ENCODE data around the gene KHDC1L.
"Not testable (repeated sequence)": the region's sequence is repeated elsewhere in the genome, so short reads cannot be mapped to it uniquely, and the experiment has no call there.

KHDC1L gene, protein sequence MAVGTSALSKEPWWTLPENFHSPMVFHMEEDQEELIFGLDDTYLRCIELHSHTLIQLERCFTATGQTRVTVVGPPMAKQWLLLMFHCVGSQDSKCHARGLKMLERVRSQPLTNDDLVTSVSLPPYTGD

DNA sequence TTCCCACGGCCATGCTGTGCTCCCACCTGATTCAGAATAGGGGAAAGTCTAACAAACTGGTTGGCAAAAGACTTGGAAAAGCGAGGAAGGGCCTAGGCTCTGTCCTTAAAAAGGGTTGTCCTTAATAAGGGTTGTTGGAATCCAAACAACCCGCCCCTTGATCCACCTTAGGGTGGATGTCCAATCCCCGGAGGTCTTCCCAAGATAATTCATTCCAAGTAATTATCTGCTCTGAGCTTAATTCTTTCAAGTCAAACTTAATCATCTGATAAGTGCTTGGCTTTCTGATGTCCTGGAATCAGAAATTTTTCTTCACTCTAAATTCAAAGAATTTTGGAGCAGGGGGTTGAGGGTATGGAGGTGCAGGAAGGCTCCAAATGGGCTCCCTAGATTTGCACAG lies at the start of gene KHDC1L:
Gene KHDC1L, minus strand, starts transcription at position 101 of the 400 bp plus-strand sequence. Its CDS starts 88 bp downstream, at position 13.
- DNase-seq (ENCODE audit: low read depth), result no peak

DNA sequence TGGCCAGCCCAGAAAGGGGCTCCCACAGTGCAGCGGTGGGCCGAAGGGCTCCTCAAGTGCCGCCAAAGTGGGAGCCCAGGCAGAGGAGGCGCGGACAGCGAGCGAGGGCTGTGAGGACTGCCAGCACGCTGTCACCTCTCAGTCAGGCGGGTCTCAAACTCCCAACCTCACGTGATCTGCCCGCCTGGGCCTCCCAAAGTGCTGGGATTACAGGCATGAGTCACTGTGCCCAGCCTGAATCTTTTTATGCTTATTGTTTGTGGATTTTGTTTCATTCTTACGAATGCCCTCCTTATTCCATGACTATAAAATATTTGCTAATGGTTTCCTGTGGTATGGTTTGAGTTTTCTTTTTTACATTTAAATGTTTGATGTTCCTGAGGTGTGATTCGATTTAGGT lies 44.0 kb upstream of the KHDC1L start:
- not testable (repeated sequence) for DNase-seq (ENCODE audit: low read depth)

DNA sequence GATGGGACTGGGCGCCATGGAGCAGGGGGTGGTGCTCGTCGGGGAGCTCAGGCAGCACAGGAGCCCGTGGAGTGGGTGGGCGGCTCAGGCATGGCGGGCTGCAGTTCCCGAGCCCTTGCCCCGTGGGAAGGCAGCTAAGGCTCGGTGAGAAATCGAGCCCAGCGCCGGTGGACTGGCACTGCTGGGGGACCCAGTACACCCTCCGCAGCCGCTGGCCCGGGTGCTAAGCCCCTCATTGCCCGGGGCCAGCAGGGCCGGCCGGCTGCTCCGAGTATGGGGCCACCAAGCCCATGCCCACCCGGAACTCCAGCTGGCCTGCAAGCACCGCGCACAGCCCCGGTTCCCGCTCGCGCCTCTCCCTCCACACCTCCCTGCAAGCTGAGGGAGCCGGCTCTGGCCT lies 43.6 kb upstream of the KHDC1L start:
- not testable (repeated sequence) for DNase-seq (ENCODE audit: low read depth)

DNA sequence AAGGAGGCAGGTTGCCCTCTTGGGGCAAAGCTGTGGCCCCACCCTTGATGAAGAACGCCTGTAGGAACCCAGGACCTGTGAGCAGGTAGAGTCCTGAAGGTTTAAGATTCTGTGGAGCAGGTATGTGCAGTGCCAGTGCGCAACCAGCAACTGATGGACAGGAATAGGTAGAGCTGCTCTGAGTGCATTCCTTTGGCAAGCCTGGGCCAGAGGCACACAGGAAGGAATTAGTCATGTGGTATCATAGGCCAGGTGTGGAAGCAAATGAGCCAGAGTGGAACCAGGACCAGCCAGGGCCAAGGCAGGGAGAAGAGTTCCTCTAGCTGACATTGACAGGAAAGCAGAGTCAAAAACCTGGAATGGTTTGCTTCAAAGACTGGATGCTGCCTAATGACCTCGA lies 39.1 kb upstream of the KHDC1L start:
- DNase-seq (ENCODE audit: low read depth), result no peak

DNA sequence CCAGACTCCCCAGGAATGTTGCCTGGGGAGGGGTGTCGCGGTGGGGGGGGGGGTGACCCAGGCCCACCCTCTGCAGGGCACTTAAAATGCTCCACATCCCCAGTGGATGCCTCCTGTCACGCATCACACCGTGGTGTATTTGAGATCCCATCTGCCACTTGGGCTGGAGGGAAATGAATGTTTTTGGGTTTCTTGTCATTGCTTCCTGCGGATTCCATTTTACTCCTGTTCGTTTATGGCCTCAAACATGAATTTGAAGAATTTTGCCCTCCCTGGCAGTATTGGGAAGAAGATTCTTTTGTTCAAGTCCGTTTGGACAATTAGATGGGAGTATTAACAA lies 38.2 kb upstream of the KHDC1L start:
- no peak for DNase-seq (ENCODE audit: low read depth)

DNA sequence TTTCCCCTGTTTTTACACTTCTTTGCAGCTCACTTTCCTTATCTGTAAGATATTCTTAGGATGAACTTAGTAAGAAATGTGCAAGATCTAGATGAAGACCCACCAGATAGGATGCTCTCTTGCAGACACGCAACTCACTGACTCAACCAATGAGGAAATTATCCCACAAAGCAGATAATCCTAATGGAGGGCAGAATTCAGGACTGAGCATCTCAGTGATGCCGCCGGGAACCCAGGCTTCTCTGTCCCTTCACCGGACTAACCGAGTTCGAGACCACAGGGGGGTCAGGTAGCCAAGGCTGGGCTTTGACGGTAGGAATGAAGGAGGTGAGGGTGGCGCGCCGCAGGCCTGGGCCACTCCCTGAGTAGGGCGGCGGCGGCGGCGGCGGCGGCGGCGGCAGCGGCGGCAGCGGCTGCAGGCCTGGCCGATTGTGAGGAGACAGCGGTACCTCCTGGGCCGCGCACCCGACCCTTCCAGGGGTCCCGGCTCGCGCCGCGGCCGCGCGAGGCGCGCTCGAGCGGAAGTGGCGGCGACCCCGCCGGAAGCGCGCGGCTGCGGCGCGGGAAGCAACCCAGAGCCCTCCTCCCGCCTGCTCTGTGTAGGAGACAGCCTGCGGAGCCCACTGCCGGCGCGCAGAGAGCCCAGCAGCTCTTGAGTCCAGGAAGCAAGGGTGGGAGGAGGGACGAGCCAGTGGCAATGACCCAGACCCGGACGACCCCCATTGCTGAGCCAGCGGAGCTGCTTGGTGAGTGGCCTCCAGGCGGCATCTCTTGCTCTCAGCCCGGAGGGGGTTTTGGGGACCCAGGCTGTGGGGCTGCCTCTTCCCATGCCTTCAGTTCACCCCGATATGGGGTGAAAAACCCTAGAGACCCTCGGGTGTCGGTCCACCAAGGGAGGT lies 37.6 kb upstream of the KHDC1L start, which contains the start of gene KHDC1:
Gene KHDC1, minus strand, starts transcription at position 526 of the 899 bp plus-strand sequence. CDS start 20,679 bp downstream, outside the sequence.
- DNase-seq (ENCODE audit: low read depth), result peak; percentile 14

DNA sequence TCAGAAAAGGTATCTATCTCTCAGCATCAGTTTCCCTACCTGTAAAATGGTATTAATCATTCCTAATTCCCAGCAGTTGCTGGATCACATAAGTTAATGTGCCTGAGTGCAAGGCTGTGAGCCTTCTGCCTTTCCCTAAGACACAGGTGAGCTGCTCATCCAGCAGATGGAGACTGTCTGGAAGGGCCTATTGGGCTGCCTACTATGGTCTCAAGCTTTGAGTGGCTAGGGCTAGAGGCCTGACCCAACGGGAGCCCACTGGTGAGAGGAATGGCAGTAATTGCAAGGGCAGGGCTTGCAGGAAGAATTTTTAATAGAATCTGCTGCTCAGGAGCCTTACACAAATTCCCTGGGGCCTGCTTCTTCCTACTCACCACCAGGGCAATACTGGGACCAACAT lies 33.4 kb upstream of the KHDC1L start:
- DNase-seq (ENCODE audit: low read depth), result no peak

DNA sequence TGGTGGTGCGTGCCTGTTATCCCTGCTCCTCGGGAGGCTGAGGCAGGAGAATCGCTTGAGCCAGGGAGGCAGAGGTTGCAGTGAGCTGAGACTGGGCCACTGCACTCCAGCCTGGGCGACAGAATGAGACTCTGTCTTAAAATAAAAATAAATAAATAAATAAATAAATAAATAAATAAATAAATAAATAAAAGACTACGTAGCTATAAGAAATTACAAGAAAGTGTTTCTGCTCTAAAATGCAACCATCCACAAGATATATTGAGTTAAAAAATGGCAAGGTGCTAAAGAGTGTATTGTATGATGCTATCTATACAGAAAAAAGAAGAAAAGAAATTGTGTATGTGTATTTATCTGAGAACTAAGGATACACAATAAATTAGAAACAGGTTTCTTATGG lies 29.0 kb upstream of the KHDC1L start:
- not testable (repeated sequence) for DNase-seq (ENCODE audit: low read depth)

DNA sequence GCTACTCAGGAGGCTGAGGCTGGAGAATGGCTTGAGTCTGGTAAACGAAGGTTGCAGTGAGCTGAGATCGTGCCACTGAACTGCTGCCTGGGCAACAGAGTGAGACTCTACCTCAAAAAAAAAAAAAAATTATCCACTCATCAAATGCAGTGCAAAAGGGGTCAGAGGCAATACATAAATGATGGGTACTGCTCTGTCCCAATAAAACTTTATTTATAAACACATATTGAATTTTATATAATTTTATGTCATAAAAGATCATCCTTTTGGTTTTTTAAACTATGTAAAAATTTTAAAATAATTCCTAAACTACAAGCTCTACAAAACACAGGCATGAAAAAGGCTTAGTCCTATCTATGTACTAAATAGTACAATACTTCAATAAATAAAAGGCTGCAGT lies 27.4 kb upstream of the KHDC1L start:
- no peak for DNase-seq (ENCODE audit: low read depth)

DNA sequence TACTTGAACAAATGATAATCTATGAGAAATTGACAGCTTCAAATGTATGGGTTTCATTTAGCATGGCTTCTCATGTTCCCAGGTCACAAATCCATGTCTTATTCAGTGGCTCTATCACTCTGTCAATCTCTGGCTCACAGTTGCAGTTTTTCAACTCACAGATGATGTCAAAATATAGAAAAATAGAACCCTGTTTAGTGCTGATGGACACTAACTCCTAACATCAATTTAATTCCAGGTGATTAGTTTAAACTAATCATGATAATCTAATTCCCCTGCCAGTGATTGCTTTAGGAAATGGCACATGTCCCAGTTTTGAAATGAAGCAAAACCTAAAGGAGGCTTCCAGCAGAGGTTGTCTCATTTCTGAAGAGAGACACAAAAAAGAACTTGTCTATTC lies 24.7 kb upstream of the KHDC1L start:
- DNase-seq (ENCODE audit: low read depth), result no peak

DNA sequence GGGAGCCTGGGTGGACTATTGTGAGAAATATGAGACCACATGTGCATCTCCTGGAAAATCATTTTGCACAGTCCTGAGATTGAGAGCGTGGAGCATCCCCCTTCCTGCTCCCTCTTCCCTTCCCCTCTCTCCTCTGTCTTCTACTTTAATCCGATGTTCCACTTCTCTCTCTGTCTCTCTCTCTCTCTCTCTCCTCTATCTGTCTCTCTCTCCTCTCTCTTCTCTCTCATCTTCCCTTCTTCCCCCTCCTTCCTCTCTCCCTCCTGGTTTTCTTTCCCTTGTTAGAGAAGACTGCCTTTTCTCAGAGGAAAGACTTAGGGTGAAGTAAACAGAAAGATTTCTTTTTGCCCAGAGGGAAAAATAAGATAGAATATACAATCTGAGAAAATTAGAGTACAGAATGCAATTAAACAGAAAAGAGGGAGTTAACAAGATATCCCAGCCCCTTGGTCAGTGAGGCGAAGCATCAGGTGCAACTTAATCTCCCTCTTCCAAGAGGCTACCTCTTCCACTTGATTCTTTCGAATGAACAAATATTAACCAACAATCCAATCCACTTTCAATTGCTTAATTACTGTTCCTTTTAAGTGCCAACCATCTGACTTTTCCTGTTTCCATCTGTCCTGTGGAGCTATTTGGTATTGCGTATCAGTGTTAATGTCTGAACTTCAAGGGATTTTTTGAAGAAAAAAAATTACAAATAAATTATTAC lies 23.1 kb upstream of the KHDC1L start:
- DNase-seq (ENCODE audit: low read depth), result no peak

DNA sequence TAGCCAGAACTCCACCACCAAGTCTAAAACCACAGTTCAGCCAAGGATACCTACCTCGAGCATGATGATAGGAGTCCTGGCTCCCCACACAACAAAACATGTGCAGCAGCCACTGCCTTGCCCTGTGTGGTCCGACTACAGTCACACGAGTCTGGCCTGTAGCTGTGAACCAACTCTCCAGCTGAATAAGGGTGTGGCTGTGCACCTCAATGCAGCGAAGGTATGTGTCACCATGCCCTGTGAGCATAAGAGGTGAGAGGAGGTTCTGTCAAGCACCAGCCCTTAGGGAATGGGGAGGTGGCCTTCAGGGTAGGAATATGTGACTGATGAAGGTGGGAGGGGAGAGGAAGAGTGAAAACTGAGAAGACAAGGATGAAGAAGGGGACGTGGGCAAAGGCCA lies 16.7 kb upstream of the KHDC1L start:
- no peak for DNase-seq (ENCODE audit: low read depth)

DNA sequence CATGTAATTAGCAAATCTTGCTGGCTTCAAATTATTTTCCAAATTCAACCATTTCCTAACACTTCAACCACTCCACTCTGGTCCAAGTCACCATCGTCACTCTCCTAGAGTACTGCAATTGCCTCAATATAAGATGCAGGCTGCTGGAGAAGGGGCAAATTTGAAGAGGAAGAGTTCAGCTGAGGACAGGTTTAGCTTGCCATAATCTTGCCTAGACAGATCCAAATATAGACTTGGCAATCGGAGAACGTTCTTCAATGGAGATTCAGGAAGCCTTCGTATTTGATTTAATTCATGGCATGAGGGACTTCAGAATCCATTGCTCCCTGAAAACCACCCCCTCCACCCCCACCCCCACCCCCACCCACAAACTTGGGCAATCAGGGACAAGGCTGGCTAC lies 15.4 kb upstream of the KHDC1L start:
- no peak for DNase-seq (ENCODE audit: low read depth)

DNA sequence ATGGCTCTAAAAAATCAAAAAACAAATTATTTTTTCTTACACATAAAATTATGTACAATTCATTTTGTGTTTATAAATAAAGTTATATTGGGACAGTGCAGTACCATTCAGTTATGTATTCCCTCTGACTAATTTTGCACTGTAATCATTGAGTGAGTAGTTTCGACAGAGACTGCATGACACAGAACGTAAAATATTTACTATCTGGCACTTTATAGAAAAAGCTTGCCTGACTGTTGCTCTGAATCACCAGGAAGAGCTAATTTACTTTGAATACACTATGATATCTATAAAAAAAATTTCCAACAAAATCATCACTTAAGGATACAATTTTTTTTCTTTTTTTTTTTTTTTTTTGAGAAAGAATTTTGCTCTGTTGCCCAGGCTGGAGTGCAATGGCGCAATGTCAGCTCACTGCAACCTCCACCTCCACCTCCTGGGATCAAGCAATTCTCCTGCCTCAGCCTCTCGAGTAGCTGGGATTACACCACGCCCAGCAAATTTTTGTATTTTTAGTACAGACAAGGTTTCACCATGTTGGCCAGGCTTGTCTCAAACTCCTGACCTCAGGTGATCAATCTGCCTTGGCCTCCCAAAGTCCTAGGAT lies 11.0 kb upstream of the KHDC1L start:
- no peak for DNase-seq (ENCODE audit: low read depth)

DNA sequence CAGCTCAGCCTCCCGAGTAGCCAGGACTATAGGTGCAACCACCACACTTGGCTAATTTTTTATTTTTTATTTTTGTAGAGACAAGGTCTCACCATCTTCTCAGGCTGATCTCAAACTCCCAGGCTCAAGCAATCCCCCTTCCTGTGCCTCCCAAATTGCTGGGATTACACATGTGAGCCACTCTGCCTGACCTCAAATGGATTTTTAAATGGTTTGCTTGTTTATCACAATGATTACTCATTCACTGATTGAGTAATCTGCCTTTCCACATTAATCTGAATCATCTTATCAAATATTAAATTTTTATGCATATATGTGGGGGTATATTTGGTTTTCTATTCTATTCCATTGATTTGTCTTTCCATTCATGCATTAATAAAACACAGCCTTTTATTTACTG lies 9.4 kb upstream of the KHDC1L start:
- DNase-seq (ENCODE audit: low read depth), result no peak

DNA sequence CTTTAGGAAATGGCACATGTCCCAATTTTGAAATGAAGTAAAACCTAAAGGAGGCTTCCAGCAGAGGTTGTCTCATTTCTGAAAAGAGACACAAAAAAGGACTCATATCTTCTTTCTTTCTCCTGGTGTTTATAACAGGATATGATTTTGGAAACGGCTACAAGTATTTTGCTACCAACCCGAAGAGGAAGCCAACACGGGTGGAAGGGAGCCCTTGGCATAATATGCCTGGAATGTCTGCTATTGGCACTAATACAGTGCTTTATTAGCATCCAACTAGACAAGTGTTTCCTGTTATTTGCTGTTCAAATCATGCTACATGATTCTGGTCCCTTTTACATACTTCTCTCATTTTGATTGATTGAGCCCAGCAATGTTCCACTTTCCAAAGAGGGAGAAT lies 8.7 kb upstream of the KHDC1L start:
- not testable (repeated sequence) for DNase-seq (ENCODE audit: low read depth)

DNA sequence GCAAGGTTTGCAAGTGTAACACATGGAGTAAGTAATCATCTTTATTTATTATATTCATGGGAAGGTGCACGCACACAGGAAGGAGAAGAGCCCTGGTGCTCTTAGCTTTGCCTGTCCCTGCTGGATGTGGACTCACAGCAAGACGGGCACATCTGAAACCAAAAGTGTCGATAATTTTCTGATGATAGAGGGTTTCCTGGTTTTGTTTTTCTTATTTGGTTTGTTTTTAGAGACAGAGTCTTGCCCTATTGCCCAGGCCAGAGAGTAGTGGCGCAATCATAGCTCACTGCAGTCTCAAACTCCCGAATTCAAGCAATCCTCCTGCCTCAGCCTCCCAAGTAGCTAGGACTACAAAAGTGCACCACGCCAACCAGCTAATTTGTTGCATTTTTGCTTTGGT lies 7.8 kb upstream of the KHDC1L start:
- no peak for DNase-seq (ENCODE audit: low read depth)

DNA sequence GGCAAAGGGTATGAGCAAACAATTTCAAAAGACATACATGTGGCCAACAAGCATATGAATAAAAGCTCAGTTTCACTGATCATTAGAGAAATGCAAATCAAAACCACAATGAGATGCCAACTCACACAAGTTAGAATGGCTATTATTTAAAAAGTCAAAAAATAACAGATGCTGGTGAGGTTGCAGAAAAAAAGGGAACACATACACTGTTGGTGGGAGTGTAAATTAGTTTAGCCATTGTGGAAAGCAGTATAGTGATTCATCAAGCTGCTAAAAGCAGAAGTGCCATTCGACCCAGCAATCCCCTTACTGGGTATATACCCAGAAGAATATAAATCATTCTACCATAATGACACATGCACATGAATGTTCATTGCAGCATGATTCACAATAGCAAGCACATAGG lies 6.7 kb upstream of the KHDC1L start:
- DNase-seq (ENCODE audit: low read depth), result no peak

DNA sequence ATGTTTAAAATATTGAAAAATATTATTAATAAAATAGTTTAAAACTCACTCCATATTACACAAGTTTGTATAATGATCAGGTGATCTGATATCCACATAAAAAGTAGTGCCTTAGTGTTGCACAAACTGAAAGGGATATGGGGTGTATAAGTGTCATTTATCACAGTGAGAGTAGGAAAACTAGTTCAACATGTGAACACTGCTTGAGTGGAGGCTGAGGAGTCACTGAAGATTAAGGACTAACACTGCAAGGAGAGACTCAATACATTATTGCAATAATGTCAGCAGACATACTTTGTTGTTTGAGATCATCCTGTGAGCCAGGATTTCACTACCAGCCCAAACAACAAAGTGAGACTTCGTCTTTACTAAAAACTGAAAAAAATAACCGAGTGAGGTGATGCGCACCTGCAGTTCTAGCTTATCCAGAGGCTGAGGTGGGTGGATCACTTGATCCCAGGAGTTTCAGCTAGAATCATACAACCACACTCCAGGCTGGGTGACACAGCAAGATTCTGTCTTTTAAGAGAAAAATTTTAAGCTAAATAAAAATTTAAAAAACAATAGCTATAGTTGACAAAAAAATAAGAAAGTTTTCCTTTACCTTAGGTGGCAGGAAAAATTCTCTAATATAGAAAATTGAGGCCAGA lies 2.4 kb upstream of the KHDC1L start:
- DNase-seq (ENCODE audit: low read depth), result no peak

DNA sequence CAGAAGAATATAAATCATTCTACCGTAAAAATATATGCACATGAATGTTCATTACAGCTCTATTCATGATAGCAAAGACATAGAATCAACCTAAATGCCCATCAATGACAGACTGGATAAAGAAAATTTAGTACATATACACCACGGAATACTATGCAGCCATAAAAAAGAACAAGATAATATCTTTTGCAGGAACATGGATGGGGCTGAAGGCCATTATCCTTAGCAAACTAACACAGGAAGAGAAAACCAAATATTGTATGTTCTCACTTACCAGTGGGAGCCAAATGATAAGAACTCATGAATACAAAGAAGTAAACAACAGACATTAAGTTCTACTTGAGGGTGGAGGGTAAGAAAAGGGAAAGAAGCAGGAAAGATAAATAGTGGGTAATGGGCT lies 8.4 kb downstream of the KHDC1L start:
- DNase-seq (ENCODE audit: low read depth), result no peak

DNA sequence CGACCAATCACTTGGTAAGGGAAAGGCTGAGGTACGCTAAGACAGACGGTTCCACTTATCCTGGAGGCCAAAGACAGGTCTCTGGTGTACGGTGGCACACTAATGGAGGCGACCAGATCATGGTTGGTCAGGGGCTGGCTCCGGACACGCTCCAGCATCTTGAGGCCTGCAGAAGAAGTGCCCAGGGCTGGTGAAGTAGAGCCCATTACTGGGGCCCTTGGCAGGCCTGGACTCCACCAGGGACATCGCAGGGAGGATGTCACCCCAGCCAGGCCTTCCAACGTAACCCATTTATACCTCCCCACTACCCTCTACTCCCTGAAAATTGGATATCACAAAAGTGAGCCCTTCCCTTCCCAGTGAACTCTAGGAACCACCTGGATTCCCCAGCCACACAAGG lies 16.2 kb downstream of the KHDC1L start:
- DNase-seq (ENCODE audit: low read depth), result no peak

DNA sequence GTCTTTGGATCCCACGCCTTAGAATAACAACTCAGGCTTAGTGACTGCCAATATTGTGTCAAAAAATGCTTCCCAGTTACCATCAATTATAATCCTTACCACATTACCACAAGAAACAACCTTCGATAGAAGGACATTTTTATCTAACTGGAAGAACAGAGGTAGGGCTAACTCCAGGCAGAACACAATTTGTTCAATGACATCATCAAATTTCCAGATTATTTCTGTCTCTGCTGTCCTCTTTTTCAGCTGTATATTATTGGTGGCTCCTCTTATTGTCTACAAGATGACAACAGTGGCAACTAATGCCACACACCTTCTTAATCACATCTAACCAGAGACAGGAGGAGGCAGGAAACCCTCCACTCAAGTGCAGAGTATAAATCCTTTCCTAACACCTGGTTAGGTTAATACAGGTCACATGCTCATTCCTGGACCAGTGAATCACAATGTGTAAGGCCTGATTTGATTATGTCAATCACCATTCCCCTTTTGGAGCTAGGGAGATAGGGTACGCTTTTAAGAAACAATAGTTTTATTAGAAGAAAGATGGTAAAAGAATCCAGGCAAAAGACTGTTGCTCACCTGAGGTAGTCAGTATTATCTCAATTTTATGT lies 18.0 kb downstream of the KHDC1L start:
- no peak for DNase-seq (ENCODE audit: low read depth)

Data from stimulated activated CD8-positive, alpha-beta memory T cell treated with anti-CD3 and anti-CD28 coated beads, Interleukin-7, amount 100 ng/mL, for 24 hours (primary cell).